NCI-H524 (cell line): Measurements from ENCODE around the gene ASB18.

Experiments
- DNase-seq, 2 experiments: peaks; one replicate each; lab custom pipeline; 2025; lab: John Stamatoyannopoulos, UW

ASB18 gene

DNA sequence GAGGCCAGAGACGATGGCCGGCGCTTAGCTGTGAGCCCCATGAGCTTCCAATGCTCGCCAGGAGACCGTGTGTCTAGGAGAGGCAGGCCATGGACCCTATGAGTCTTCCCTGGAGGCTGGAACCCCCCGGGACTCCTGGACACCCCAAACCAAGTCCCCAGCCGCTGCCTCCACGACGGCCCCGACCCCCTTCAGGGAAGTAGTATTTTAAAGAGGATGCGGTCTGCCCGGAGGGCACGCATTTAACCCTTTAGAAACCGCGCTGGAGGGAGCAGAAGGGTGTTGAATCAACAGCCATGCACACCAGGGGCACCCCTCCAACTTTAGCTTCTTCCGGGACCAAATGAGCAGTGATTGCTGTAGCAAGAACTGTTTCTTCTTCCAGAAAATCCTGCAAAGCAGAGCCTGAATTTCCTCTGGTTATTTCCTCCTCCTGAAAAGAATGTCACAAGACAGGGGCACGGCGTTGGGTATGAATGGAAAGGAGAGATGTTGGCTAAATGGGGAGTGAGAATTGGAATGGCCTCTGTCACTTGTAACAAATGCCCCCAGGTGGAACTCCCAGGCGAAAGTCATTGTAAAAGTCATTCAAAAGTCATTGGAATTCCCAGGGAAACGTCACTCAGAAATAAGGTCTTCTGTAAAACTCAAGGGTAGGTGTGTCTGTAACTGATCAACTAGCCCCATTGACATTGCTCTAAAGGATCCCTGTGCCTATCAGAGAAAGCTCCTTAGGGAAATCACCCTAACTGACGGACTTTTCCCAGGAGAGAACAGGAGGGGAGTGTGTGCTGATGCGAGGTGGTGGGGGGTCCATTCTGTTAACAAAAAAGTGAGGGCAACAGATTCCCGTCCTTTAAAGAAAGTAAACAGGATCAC, 90.2 kb downstream of the ASB18 start:
- no peak for DNase-seq

DNA sequence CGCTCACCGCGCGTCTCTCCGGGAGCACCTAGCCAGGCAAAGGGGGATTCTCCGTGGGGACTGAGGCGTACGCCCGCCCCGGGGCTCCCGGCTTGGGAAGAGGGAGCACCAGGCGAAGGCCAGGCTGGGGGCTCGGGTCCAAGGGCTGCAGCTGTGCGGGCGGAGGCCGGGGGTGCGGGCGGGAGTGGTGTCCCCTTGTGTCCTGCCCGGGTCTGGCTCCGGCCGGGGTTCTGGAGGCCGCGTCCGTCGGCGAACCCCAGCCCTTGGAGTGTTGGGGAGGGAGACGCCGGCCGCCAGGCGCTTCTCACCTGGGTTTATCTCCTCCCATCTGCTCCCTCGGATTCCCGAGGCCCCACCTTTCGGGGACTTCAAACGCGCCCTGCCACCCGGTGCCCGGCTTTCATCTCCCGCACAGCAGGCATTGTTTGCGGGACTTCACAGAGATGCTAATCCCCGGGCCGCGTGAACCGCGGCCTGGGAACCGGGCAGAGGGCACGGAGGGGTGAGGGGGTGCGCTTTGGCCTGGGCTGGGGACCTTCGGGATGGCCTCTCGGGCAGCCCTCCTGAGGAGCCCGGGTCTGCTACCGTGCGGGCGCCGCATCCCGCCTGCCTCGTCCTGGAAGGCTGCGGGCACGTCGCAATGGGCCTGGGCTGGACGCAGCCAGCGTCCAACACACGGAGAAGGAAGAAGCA, 91.0 kb downstream of the ASB18 start:
- DNase-seq = no peak

DNA sequence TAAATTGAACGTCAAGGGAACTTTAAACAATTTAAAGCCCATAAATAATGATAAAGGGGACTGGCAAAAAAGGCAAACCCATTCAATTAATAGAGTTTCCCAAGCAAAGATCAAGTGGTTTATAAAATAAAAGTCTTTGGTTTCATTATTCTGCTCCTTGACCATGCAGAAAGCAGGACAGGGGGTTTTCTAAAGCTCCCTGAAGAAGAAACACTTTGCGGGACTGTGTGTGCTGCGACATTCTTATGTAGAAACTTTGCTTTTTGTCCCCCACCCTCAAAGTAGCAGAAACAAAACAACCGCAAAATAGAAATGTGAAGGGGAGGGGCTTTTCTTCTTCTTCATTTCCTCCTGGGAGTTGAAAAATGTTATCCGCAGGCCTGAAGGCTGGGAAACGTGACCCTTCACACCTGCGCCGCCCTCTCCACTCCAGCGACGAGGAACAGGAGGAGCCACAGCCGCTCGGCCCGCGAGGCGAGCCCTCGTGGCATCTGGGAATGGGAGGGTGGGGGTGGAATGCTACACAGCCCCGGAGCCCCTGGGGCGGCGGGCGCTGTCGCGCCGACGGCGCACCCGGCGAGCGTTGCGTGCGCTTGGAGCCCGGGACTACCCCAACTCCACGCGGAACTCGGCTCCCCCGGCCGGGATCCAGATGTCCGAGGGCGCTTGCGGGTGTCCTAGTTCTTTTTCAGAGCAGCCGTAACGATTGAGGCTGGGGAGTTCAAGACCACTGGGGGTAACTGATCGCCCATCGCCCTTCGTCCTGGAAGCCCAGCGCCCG, 91.8 kb downstream of the ASB18 start:
- peak in 1 of 2 experiments; percentile 31 for DNase-seq

DNA sequence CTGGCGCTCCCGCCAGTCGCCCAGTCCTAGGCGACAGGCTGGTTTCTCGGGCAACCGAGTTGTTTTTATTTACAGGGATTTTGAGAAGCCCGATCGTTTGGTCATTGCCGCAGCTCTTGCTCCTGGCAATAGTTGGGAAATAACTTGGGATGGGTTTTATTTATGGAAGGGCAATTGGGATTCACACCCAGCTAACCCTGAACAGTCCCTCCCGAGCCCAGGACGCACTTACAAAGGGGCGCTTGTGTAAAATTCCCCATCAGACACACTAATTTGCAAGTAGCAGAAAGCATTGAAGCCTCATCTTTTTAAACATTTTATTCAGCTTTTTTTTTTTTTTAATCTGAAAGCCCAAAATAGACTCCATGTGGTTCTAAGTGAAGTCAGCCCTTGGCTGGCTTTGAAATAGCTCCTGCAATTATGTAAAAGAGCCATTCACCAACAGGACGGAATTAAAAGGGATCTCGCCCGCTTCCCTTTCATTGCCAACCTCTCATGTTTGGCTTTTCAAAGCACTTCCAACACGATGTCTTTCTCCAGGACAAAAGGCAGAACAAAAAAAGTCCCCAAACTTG, 92.4 kb downstream of the ASB18 start:
- DNase-seq = no peak

DNA sequence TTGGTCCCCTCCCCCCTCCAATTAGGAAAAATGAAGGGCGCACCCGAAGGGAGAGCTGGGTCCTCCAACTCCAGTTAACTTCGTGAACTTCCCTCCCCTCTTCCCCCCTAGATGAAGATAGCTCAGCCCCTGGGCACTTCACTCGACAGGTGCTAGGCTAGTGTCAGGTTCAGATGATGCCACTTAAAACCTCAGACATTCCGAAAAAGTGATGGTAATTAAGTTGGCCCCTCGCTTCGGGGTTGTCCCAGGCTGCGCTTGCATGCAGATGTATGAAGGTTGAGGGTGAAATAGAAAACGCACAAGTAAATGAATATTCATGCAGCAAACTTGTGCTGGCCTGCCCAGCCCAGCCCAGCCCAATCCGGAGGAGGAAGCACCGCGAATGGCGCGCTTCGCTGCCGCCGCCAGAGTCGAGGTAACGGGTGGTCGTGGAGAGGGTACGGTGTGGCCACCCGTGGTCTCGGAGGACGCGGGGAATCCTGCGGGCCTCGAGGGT, 93.0 kb downstream of the ASB18 start:
- peak in 1 of 2 experiments; percentile 35 for DNase-seq

DNA sequence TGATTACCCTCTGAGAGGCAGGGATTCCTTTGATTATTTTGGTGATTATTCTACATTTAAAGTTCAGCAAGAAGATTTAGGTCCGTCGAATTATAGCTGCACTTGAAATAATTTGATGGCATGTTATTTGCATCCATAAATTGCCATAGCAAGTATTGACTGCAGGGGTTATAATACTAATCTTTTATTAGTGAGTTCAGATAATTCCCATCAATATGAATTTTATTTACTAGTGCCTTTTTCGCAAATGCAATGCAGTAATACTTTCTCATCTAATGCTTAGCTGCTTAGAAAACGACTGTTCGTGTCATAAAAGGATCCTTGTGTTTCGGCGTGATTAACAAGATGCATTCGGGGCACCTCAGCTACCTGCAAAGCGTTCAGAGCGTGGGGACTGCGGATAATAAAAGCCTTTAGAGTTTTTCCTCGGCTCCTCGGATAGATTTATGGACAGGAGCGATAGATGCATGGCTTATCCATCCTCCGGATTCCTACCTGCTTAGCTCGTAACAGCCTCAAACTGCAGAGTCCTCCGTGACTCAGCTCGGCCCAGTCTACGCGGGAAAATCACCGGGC, 93.5 kb downstream of the ASB18 start:
- DNase-seq = no peak

DNA sequence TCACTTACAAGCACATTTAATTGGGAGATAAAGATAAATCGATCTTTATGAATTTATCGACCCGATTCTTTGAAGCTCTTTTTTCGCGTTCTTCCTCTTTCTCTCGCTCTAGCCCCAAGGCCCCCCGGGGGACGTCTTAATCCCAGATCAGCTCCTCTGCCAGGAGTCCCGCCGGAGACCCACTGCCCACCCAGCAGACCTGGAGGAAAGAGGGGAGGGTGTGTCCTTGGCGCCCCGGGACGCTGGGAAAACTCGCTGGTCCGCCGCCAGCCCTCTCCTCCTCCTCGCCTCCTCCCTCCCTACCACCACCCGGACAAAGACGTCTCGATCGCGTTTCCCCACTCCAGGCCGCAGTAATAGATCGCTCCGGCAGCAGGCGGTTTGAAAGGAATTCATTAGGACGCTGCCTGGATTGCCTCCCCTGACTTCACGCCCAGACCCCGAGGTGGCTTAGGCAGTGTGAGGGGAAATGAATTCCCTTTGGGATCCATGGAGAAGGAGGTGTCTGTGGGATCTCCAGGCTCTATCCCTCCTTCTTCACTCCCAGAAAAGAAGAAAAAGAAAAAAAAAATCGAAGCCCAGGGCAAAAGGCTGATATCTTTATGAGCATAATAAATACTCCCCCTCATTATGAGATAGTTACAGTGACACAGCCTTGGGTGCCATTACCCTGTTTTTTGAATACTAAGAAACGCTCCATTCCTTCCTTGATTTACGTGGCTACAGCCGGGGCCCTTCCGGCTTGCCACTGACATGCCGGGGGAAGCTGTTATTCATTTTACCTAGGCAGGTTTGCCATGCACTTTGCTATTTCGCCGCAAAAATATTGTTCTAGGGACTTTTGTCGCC, 94.2 kb downstream of the ASB18 start:
- DNase-seq = no peak

DNA sequence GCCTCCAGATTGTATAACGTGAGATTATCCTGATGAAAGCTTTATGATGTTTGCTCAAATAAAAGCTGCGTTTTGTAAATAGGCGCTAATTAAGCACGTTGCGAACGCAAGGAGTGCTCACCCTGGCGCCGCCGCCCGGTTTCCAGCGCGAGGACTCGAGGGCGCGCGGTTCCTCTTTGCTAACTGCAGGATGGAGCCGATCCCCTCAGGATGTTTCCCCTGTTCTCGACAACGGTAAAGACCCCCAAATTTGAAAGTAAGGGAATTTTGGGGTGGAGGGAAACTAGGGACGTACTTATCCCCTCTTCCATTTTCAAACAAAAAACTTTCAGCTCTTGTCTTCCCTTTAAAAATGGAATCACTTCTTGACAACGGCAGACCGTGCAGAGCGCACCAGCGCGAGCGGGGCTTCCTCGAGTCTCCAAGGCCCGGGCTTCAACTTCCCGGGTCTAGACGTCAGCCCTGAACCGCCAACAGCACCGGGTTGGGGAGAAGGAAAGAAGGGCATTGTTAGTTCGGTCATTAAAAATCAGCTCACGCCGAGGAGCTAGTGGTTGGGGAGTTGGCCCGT, 95.0 kb downstream of the ASB18 start:
- DNase-seq = peak in 1 of 2 experiments; percentile 35

DNA sequence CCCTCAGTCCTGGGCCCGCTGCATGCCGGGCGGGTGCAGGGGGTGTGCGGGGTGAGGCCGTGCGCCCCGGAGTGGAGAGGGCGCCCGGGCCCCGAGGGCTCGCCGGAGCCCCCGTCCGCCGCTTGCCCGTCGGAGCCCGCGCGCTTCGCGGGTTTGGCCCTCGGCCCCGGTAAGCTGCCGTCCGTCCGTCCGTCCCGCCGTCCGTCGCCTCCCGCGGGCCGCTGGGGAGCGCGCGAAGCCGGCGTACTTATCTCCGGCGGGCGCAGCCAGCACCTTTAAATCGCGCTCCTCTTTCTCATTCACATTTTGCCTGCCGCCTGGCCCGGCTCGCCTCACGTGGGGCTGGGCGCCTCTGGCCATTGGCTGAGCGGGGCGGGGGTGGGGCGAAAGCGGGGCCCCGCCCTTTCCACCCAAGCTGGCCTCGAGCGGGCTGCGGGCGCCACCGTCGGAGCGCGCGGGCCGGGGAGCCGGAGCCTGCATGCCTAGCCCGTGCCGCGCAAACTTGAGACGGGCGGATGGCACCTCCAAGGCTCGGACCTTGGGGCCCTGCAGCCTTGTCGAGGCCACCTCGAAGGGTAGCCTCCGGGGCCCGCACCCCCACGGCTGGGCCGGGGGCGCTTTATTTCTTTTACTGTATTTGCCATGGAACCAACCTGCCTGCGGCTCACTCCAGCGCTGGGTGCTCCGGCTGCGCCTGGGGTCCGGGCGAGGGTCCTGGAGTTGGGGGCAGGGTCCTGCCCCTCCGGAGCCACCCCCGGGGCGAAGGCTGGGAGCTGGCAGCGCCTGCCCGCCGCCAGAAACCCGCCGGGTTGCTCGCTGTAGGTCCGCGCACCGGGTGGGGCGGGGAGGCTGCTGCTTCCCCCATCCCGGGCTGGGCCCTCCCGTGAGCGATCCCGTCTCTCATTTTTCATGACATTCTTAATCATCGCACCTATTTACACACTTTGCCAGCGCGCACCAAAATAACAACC, 95.8 kb downstream of the ASB18 start, which contains the start of gene GBX2:
GBX2 (minus strand) TSS at position 277 of the 971 bp plus-strand sequence. CDS start 415 bp downstream, outside the sequence.
- DNase-seq = peak; percentile 40 to 83

DNA sequence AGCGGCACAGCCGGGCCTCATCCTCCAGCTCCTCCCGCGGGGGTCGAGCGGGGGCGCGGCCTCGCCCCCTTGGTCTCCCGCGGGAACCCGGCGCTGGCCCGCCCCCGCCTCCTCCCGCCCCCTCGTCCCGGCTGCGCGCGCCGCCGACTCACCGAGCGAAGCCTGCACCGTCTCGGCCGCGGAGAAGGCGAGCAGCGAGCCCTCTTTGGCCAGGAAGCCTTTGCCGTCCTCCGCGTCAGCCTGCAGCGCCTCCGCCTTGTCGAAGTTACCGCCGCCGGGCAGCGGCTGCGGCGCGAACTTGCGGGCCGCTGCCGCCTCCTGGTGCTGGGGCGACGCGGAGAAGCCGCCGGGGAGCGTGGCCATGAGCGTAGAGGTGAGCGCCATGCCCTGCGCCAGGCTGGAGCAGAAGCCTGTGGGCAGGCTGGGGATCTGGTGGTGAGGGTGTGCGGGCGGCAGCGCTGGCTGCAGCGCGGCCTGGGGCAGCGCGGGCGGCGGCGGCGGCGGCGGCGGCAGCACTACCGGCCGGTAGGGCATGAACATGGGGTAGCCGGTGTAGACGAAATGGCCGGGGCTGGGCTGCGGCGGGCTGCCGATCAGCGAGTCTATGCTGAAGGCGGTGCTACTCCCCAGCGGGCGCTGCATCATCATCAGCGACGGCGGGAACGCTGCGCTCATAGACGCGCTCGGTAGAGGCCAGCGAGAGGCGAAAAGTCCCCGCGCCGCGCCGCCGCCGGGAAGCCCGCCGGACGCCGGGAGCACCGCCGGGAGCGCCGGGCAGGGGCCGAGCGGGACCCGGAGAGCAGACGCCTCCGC, 96.7 kb downstream of the ASB18 start:
- peak in 1 of 2 experiments; percentile 48 for DNase-seq

DNA sequence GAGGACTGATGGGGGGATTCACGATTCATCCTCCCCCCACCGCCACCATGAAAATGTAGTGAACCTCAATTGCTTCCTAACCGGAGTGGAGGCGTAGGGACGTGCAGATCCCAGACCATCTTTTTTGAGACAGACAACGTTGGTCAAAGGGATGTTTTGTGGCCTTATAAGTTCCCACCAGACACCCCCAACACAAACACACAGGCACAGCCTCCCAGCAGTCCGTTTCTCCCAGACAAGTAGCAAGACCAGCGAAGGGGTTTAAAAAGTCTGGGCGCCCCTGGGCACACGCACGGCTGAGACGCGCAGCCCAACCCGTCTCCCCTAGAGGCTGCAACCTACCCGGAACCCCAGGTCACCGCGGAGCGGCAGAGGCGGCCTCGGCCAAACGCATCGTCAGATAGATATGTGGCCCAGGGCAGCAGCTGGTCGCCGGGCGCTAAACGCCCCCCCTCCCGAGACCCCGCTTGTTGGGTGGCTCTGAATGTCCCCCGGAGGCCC, 97.4 kb downstream of the ASB18 start:
- DNase-seq = peak in 1 of 2 experiments; percentile 37

DNA sequence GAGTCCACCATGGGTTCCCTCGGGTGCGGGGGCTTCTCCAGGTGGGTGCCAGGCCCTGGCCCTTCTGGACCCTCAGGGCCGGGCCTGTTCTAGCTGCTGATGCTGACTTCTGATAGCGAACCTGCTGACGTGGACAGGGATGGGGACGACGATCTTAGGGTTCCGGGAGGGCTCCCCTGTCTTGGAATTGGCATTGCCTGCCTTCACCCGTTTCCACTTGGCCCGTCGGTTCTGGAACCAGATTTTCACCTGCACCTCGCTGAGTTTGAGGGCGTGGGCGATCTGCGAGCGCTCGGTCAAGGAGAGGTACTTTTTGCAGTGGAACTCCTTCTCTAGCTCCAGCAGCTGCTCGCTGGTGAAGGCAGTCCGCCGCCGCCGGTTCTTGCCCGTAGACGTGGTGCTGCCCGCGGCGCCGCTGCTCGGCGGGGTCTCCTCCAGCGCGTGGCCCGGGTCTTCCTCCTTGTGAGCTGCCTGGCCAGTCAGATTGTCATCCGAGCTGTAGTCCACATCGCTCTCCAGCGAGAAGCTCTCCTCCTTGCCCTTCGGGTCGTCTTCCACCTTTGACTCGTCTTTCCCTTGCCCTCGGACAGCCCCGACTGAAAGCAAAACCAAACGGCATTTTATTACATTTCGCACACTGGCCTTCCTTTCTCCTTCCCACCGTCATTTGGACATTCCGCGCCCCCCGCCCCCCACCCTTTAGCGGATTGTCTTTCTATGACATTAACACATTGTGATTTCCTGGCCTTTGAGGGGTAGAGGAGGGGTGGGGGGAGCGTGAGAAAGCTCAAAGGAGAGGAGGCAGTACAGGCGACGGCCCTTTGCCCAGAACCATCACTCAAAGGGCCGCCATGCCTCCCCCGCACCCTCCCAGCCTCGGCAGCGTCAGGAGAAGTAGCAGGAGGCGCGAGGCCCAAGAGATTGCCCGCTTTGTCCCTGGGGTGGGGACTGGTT, 98.1 kb downstream of the ASB18 start:
- DNase-seq = peak in 1 of 2 experiments; percentile 11

DNA sequence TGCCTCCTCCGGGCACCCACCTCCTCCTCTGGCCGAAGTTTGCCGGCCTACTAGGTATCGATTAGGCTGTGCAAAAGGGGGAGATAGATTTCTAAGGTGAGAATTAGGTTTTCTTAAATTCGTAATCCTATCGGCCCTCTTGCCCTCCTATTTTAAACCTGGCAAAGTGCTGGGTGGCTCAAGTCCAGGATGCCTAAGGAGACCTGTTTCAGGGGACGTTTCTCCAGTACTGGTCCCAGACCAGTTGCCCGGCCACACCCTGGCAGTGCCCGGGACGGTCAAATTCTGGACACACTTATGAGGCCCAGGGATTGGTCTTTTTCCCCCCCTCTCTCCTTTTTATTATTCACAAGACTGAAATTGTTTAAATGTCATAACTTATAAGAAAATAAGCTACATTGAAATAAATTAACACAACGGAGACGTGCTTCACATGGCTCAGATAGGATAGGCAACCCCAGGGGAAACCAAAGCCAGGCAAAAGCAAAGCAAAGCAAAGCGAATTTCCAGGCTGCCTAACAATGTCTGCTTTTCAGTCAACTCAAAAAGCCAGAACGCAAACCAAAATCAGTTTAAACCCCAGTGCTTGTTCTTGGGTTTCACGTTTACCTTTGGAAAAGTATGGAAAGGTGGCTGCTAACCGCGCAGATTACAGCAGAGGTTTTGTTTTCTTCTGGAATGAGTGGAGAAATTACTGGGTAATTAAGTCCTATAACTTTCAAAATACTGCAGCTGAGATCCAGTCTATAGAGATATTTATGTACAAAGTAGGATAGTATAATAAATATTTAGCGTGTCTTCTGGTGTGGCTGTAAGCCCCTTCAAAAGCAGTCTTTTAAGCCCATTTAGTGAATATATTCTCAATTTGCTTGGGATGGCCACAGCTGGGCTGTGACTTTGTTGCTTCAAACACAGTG, 99.0 kb downstream of the ASB18 start:
- no peak for DNase-seq

DNA sequence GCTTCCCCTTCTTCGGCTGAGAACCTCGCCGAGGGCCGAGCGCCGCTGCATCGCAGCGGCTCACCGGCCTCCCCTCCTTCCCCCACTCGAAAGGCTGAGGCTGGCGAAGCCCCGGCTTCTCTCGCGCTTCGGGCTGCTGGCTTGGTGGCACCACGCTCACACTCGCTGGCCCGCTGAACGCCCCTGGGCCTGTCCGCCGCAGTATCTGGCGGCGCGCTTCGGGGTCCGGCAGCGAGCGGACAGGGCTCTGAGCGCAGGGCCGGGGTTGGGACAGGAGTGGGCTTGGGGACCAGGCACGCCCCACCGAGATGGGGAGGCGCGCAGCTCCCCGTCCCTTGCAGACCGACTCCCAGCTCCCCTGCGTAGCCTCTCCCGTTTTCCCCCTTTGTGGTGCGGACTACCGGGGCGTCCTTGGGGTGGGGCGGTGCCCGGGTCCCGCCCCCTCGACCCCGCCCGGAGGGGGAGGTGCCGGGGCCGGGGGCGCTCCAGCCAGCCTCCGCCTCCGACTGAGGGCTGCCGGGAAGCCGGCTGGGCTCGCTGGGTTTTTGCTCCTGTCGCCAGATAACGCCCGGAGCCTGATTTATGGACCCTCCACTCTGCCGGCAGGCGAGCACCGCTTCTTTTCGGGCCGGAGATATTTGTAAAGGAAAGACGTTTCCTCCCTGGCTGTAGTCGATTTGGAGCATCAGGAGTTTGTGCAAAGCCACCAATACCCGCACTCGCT, 99.8 kb downstream of the ASB18 start:
- DNase-seq = peak in 1 of 2 experiments; percentile 46
